CD4-positive, alpha-beta T cell treated with Interleukin-10 for 1 hour (primary cell): ENCODE measurements around the gene HSFX1.

Experiments
- DNase-seq: peaks from one replicate; pipeline ENCODE4 v3.0.0-alpha.2; 2020

The HSFX1 gene

GRCh38 chrX:149807747-149808458 lies 34.0 kb downstream of the HSFX1 start:
- no peak for DNase-seq

GRCh38 chrX:149818652-149819051 lies 44.8 kb downstream of the HSFX1 start:
- DNase-seq: no peak

GRCh38 chrX:149819371-149819770 lies 45.5 kb downstream of the HSFX1 start:
- no peak for DNase-seq

- DNase-seq: peak; percentile 49
These were observed 51.6 kb downstream of the HSFX1 start for GRCh38 chrX:149825424-149825823.
